HL-60 (cell line): ENCODE data around the gene IGSF23.

Source experiments
- GABPA ChIP-seq: IDR thresholded peaks from 2 replicates; pipeline ENCODE4 v1.6.1; 2012; ENCODE audit warnings: low read depth
- POLR2AphosphoS5 ChIP-seq: IDR thresholded peaks from 2 replicates; pipeline ENCODE4 v1.6.1; 2012; ENCODE audit warnings: low read depth
- SPI1 ChIP-seq: IDR thresholded peaks from 2 replicates; pipeline ENCODE4 v1.6.1; 2012; ENCODE audit warnings: low read depth, mild to moderate bottlenecking, borderline replicate concordance
- TF ChIP-seq, protein P1 (sequence below): IDR thresholded peaks from one replicate; pipeline ENCODE4 v1.5.1; 2011; ENCODE audit warnings: low read length, control low read depth, inconsistent platforms; ENCODE audit not compliant: insufficient read depth
- TF ChIP-seq, protein P2 (sequence below): IDR thresholded peaks from 2 replicates; pipeline ENCODE4 v1.6.1; 2012; ENCODE audit warnings: low read depth; ENCODE audit not compliant: insufficient replicate concordance

DNA sequence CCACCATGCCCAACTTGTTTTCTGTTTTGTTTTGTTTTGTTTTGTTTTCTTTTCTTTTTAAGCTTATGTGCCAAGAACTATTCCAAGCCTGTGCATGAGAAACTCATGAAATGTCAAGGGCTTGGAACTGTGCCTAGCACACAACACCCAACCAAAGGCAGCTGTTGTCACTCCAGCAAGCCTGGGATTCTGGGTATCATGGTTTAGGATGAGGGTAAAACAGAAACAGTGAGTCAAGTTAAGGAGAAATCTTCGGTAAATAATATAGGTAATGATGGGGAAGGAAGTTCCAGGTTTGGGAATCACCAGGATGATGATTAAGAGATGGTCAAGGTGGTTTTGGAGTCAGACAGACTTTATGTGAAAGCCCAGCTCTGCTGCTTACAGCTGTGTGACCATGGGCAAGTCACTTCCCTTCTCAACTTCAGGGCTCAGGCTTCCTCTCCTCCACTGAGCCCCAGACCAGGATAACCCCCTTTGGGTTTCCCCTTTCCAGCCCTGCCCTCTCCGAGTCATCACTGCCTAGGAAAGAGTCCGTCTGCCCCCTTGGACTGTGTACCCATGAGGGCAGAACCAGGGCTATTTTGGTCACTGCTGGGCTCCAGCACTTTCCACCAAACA lies 35.4 kb downstream of the IGSF23 start:
- TF ChIP-seq SPI1 (peak; percentile 28), POLR2AphosphoS5 (no peak), GABPA (no peak)
- TF ChIP-seq, protein P1, sequence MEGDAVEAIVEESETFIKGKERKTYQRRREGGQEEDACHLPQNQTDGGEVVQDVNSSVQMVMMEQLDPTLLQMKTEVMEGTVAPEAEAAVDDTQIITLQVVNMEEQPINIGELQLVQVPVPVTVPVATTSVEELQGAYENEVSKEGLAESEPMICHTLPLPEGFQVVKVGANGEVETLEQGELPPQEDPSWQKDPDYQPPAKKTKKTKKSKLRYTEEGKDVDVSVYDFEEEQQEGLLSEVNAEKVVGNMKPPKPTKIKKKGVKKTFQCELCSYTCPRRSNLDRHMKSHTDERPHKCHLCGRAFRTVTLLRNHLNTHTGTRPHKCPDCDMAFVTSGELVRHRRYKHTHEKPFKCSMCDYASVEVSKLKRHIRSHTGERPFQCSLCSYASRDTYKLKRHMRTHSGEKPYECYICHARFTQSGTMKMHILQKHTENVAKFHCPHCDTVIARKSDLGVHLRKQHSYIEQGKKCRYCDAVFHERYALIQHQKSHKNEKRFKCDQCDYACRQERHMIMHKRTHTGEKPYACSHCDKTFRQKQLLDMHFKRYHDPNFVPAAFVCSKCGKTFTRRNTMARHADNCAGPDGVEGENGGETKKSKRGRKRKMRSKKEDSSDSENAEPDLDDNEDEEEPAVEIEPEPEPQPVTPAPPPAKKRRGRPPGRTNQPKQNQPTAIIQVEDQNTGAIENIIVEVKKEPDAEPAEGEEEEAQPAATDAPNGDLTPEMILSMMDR: no peak
- TF ChIP-seq, protein P2, sequence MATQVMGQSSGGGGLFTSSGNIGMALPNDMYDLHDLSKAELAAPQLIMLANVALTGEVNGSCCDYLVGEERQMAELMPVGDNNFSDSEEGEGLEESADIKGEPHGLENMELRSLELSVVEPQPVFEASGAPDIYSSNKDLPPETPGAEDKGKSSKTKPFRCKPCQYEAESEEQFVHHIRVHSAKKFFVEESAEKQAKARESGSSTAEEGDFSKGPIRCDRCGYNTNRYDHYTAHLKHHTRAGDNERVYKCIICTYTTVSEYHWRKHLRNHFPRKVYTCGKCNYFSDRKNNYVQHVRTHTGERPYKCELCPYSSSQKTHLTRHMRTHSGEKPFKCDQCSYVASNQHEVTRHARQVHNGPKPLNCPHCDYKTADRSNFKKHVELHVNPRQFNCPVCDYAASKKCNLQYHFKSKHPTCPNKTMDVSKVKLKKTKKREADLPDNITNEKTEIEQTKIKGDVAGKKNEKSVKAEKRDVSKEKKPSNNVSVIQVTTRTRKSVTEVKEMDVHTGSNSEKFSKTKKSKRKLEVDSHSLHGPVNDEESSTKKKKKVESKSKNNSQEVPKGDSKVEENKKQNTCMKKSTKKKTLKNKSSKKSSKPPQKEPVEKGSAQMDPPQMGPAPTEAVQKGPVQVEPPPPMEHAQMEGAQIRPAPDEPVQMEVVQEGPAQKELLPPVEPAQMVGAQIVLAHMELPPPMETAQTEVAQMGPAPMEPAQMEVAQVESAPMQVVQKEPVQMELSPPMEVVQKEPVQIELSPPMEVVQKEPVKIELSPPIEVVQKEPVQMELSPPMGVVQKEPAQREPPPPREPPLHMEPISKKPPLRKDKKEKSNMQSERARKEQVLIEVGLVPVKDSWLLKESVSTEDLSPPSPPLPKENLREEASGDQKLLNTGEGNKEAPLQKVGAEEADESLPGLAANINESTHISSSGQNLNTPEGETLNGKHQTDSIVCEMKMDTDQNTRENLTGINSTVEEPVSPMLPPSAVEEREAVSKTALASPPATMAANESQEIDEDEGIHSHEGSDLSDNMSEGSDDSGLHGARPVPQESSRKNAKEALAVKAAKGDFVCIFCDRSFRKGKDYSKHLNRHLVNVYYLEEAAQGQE: no peak
